GM21360 (cell line): ENCODE measurements around the gene CCDC187.
"Not testable (repeated sequence)": the region's sequence is repeated elsewhere in the genome, so short reads cannot be mapped to it uniquely, and the experiment has no call there.

Experiments used
- ATAC-seq: cut with Tn5 transposase; IDR thresholded peaks from one replicate; pipeline ENCODE4 v1.9.1; 2021; ENCODE audit warnings: mild to moderate bottlenecking, moderate library complexity; ENCODE audit not compliant: unreplicated experiment

Gene CCDC187

DNA sequence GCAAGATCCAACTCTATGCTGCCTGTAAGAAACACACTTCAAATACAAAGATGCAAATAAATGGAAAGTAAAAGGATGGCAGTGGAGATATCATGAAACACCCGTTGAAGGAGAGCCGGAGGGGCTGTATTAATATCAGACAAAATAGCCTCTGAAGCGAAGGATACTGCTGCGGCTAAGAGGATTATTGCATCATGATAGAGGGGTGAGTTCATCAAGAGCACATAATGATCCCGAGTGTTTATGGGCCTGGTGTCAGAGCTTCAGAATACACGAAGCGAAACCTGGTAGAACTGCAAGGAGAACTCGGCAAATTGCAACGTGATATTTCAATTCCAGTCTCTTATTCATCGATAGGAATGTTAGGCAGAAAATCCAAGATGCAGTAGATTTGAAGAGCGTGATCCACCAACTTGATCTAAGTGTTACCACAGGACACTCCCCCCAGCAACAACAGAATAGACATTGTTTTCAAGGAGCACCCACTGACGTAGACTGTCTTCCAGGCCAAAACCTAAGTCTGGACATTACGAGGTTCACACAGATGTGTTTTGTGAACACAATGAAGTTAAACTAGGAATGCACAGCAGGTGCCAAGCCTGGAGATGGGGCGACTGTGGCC, 30.5 kb downstream of the CCDC187 start:
- no peak for ATAC-seq

DNA sequence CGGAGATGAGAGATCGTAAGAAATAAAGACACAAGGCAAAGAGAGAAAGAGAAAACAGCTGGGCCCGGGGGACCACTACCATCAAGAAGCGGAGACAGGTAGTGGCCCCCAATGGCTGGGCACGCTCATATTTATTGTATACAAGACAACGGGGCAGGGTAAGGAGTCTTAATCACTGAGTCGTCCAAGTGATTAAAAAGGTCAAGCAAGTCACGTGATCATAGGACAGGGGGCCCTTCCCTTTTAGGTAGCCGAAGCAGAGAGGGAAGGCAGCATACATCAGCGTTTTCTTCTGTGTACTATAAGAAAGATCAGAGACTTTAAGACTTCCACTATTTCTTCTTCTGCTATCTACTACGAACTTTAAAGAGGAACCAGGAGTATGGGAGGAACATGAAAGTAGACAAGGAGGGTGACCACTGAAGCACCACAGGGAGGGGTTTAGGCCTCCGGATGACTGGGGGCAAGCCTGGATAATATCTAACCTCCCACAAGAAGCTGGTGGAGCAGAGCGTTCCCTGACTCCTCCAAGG, 33.7 kb downstream of the CCDC187 start:
- ATAC-seq, result no peak

GRCh38 chr9:136268735-136269134, 35.2 kb downstream of the CCDC187 start:
- ATAC-seq, result no peak

- no peak for ATAC-seq
These were observed 35.6 kb downstream of the CCDC187 start for GRCh38 chr9:136268318-136268717.

DNA sequence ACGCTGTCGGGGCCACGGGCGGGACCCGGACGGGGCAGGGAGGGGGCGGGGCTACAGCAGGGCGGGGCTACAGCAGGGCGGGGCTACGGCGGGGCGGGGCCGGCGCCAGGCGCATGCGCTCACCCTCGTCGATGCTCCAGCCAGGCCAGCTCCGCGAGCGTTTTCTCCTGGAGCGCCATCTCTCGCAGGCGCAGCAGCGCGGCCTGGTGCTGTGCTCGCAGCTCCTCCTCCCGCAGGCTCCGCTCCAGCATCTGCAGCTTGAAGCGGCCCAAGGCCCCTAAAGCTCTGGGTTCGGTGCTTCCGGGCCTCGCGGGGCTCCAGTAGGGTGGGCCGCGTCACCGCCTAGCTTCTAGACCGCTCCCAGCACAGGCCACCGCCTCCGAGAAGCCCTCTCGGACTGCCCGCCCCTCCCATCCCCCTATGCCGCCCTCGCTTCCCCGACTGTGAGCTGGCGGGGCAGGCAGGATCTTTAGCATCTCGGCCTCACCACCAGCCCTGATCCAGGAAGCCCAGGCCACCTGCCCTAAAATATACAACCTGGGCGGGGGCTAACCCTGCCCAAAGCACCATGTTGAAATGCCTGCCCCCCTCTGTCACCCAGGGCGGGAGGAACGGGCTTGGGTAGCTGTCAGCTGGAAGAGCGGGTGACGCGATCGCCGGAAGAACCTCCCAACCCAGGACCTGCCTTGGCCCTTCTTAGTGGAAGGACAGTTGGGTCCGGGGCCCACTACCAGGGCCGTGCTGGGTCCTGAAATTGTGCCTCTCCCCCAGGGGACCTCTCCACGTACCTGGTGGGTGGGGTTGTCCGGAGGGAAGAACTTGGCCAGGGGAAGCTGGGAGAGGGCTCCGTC, 36.4 kb downstream of the CCDC187 start:
- ATAC-seq, result peak; percentile 70

DNA sequence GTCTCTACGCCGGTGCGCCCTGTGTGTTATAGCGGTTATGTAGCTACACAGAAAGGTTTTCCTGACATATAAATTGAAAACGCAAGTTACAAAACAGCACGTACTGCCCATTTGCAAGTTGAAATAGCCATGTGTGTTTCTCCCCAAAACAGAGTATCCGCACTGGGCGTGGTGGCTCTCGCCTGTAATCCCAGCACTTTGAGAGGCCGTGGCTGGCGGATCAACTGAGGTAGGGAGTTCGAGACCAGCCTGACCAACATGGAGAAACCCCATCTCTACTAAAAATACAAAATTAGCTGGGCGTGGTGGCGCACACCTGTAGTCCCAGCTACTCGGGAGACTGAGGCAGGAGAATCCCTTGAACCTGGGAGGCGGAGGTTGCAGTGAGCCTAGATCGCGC, 37.3 kb downstream of the CCDC187 start:
- not testable (repeated sequence) for ATAC-seq

DNA sequence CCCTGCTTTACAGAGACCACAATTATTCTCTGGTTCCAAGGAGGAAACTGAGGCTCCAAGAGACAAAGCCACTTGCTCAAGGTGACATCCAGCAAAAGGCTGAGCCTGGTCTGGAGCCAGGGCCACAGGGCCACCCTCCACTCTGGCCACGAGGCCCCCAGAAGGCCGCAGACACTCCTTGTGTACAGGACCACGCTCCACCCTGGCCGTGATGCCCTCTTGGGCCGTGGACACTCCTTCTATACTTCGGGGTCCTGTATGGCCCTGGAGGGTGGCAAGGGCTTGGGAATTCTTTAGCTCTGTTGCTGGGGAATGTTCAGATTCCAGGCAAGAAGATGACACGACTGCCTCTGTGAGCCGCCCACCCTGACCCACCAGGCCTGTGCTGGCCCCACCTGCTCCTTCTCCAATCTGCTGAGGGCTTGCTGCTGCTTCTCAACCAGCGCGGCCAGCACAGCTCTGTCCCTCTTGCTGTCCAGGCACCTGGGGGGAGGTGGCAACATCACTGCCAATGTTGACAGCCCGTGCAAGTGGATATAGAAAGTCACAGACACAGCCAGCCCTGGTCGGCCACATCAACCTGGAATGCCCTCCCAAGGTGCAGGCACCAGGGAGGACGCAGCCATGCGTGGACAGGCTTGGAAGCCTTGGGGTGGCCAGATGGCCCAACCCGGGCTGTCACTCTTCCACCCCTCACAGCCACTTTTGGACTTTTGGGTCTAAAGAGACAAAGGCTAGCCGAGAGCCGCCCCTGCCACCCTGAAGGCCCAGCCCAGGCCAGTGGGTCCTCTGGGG, 38.1 kb downstream of the CCDC187 start:
- ATAC-seq, result no peak

- ATAC-seq, result no peak
These were observed 39.2 kb downstream of the CCDC187 start for GRCh38 chr9:136264441-136265405.

DNA sequence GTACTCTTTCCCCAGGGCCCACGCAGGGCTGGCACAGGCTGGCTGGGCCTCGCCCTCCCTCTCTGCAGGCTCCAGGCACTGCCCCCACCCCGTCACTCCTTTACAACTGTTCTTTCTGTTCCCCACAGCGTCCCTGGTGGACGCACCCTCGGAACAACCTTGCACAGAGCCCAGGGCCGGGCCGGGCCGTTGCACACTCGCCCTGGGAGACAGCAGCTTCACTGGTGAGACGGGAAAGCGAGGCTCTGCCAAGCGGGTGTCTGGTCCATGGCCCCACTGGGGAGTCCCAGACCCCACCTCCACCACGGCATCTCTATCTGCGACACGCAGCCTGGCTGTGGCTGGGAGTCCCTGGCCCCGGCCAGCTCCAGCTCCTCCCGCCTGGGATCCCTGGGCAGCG, 39.9 kb downstream of the CCDC187 start:
- no peak for ATAC-seq

- no peak for ATAC-seq
These were observed 41.2 kb downstream of the CCDC187 start for GRCh38 chr9:136262671-136263178.

DNA sequence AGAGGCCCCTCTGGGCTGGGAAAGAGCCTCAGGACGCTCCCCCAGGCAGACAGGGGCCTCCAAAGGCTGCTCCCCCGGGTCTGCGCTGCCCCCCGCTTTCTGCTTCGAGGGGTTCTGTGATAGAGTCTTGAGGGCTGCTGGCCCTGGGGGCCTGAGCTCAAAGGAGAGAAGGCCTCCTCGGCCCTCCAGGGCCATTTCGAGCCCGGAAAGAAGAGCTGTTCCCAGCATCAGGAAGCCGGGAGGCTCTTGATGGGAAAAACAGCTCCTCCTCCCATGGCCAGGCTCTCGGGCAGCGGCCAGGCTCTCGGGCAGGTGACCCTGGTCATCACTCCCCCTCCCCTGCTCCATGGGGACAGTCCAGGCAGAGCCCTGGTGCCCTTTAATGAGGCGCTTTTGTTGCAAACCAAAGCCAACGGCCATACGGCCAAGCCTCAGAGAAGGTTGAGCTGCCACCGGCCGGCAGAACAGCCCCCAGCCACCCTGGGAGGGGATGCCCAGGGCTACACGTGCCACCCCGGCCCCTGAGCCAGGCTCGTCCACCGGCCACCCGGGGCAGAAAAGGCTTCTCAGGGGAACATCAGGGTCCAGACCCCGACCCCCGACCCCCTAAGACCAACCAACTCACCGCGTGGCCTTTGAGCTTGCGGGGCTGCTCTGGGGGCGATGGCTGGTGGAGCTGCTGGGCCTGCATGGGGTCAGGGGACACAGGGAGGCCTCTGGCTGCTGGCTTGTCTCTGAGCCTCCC, 42.0 kb downstream of the CCDC187 start:
- no peak for ATAC-seq

DNA sequence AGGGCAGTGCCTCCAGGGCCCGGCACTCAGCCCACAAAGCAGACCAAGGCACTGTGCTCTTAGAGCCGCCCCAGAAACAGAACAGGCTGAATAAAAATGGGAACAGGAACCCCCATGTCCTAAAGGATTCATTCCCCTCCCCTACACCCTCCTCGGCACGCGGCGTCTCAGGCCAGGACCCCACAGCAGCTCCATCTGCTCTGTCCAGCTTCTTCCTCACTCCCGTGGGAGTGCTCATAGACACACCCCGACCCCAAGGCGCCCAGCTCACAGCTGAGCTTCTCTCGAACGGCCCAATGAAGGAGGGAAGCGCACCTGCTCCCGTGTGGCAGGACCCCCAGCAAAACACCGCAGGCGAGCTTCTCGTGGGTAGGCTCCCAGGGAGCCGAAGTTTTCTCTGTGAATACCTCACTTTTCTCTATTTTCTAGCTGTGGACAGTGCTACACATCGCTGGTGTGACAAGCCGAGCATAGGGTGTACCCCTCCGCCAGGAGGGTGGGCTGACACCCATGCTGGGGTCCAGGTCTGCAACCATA, 42.9 kb downstream of the CCDC187 start:
- ATAC-seq, result no peak

DNA sequence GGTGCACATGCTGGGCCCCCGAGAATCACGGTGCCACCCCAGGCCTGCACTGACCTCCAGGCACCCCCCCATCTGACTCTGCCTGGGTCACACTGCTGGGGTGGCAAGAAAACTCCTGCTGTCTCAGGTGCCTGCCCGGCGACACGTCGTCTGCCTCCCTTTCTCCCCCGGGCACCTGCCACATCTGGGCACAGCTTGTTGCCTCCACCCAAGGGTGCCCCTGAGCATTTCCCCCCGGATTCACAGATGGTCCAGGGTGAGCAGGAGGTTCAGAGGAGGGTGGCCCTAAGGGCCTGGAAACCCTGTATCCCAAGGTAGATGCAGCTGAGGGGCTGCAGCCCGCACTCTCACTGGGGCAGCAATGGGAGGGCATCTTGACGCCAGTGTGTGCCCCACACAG, 43.4 kb downstream of the CCDC187 start:
- ATAC-seq, result no peak

GRCh38 chr9:136259836-136260235, 44.1 kb downstream of the CCDC187 start:
- ATAC-seq, result no peak

DNA sequence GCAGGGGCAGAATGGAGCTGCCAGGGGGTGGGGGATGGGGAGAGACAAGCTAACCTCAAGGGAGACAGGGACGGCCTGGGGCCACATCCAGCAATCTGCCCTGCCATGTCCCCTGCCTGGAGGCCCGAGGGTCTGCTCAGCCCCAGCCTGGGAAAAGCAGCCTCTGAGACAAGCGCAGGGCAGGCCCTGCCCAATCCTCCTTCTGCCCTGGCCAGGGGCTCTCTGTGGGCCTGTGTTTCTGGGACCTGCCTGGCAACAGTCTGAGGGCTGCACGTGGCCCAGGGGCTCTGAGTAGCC, 44.4 kb downstream of the CCDC187 start:
- ATAC-seq, result no peak

- no peak for ATAC-seq
These were observed 44.9 kb downstream of the CCDC187 start for GRCh38 chr9:136258786-136259516.

DNA sequence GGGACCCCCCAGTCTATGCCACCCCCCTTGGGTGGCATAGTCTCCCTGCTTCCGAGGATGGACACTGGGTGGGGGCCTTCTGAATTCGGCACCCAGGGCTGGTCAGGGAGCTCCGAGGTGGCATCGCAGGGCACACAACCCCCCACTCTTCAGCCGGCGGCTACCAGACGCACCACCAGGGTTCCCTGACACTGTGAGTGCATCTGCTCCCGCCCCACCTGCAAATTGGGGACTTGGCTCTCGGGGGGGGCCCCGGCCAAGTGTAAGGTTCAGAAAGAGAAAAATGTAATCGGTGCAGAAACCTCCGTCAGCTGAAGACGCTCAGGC, 45.6 kb downstream of the CCDC187 start:
- ATAC-seq, result no peak

DNA sequence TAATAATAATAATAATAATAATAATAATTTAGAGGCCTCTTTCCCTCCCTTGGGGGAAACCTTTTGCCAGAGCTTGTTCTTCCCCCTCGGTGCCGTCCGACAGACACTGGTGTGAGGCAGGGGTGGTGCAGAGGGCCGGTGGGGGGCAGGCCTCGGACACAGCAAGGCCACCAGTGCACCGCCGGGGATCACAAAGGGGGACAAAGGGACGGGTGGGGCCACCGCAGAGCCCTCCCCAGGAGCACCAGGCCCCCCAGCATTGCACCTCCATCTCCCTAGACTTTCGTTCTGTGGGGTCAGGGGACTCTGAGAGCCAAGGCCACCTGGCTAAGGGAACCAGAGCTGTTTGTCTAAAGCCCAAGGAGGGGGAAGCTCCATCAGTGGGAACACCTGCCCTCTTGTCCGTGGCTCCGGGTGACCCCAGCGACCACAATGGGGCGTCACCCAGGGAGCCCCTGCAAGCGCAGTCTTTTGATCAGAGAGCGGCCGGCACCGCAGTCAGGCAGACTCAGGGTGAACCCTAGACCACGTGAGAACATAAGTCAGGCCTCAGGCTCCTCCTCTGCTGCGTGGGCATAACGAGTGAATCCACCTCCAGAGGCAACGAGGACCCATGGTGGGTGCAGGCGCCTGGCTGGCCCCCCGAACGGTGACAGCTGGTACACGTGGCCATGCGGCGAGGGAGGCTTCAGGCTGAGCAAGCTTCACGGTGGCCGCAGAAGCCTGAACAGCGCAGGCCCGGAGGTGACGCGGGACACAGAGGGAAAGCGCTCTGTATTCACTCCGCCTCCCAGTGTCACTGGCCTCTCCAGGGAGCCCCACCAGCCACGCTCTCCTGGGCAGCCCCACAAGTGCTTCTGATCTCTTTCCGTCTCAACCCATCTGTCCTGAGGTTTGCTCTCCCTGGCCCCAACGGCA, 46.3 kb downstream of the CCDC187 start:
- ATAC-seq, result no peak
